MM.1S (cell line): ENCODE measurements around the gene GMIP.
"Not testable (repeated sequence)": the region's sequence is repeated elsewhere in the genome, so short reads cannot be mapped to it uniquely, and the experiment has no call there.

ENCODE experiments used
- DNase-seq: peaks from one replicate; pipeline ENCODE4 v3.0.0-alpha.2; 2015
- H2AFZ ChIP-seq: fragments of 300-600 bp; sonication (generic); 2 replicates; pipeline ENCODE4 v1.6.0; 2016; ENCODE audit warnings: antibody characterized with exemption, low read length
- H3F3A ChIP-seq: fragments of 300-600 bp; sonication (generic); 2 replicates; pipeline ENCODE4 v1.6.1; 2016; ENCODE audit warnings: mild to moderate bottlenecking, antibody characterized with exemption, low read length, moderate library complexity, mixed read lengths; ENCODE audit not compliant: insufficient read depth
- H3K27ac ChIP-seq: fragments of 300-600 bp; sonication (generic); 2 replicates; pipeline ENCODE4 v1.5.1; 2016; ENCODE audit warnings: mild to moderate bottlenecking, low read length
- H3K27me3 ChIP-seq: fragments of 300-600 bp; sonication (generic); replicated peaks from 2 replicates; pipeline ENCODE4 v1.6.0; 2016; ENCODE audit warnings: low read length; ENCODE audit not compliant: insufficient read depth
- H3K36me3 ChIP-seq: fragments of 300-600 bp; sonication (generic); replicated peaks from 2 replicates; pipeline ENCODE4 v1.6.1; 2016; ENCODE audit warnings: mild to moderate bottlenecking, low read length, mixed read lengths; ENCODE audit not compliant: insufficient read depth
- H3K4me1 ChIP-seq: fragments of 300-600 bp; sonication (generic); 2 replicates; pipeline ENCODE4 v1.6.1; 2016; ENCODE audit warnings: low read length, mixed read lengths
- H3K4me2 ChIP-seq: fragments of 300-600 bp; sonication (generic); 2 replicates; pipeline ENCODE4 v1.6.0; 2016; ENCODE audit warnings: low read depth, low read length
- H3K4me3 ChIP-seq: fragments of 300-600 bp; sonication (generic); 2 replicates; pipeline ENCODE4 v1.5.1; 2016; ENCODE audit warnings: low read length, mixed read lengths
- H3K79me2 ChIP-seq: fragments of 300-600 bp; sonication (generic); 2 replicates; pipeline ENCODE4 v1.6.1; 2016; ENCODE audit warnings: mixed run types, low read length, mixed read lengths
- H3K9ac ChIP-seq: fragments of 300-600 bp; sonication (generic); 2 replicates; pipeline ENCODE4 v1.6.1; 2016; ENCODE audit warnings: low read length, mixed read lengths
- H3K9me2 ChIP-seq: fragments of 300-600 bp; sonication (generic); replicated peaks from 2 replicates; pipeline ENCODE4 v1.6.1; 2016; ENCODE audit warnings: mild to moderate bottlenecking, low read length, mixed read lengths; ENCODE audit not compliant: insufficient read depth
- H3K9me3 ChIP-seq: fragments of 300-600 bp; sonication (generic); replicated peaks from 2 replicates; pipeline ENCODE4 v1.6.1; 2016; ENCODE audit warnings: mild to moderate bottlenecking, low read length, mixed read lengths; ENCODE audit not compliant: insufficient read depth
- H4K20me1 ChIP-seq: fragments of 300-600 bp; sonication (generic); 2 replicates; pipeline ENCODE4 v1.6.1; 2016; ENCODE audit warnings: mild to moderate bottlenecking, low read length, moderate library complexity, mixed read lengths; ENCODE audit not compliant: insufficient read depth
- CTCF ChIP-seq: fragments of 300-600 bp; sonication (generic); IDR thresholded peaks from 2 replicates; pipeline ENCODE4 v1.5.1; 2016; ENCODE audit warnings: antibody characterized with exemption, low read length, mixed read lengths
- EZH2 ChIP-seq: fragments of 300-600 bp; sonication (generic); optimal IDR thresholded peaks from 2 replicates; pipeline ENCODE3; 2017; ENCODE audit warnings: low read depth, mild to moderate bottlenecking, antibody characterized with exemption, low read length, mixed read lengths
- EZH2phosphoT487 ChIP-seq: fragments of 300-600 bp; sonication (generic); IDR thresholded peaks from 2 replicates; pipeline ENCODE4 v1.6.1; 2018; ENCODE audit warnings: antibody characterized with exemption, low read length

GMIP gene

GRCh38 chr19:19686580-19686979 is 43.1 kb upstream of the GMIP start:
- H3K27ac ChIP-seq: no peak overlapping the region
- no peak for TF ChIP-seq CTCF
- TF ChIP-seq EZH2: no peak
- TF ChIP-seq EZH2phosphoT487: no peak
- no peaks in the 10 kb centered on the region for H3K27me3 ChIP-seq
- no peaks in the 10 kb centered on the region for H3K9me2 ChIP-seq
- H3K36me3 ChIP-seq: no peaks in the 10 kb centered on the region
- H3K9me3 ChIP-seq: no peaks in the 10 kb centered on the region
- no peak overlapping the region for H3K4me2 ChIP-seq
- no peak overlapping the region for H3K9ac ChIP-seq
- no peak overlapping the region for H2AFZ ChIP-seq
- H3K4me3 ChIP-seq: no peak overlapping the region
- no peaks in the 10 kb centered on the region for H3K4me1 ChIP-seq
- no peaks in the 10 kb centered on the region for H4K20me1 ChIP-seq
- no peaks in the 10 kb centered on the region for H3K79me2 ChIP-seq
- H3F3A ChIP-seq: no peaks in the 10 kb centered on the region
- no peak for DNase-seq

GRCh38 chr19:19686119-19686518 is 42.7 kb upstream of the GMIP start:
- not testable (repeated sequence) for H2AFZ ChIP-seq, DNase-seq, H3K4me2 ChIP-seq, H3K36me3 ChIP-seq, H3F3A ChIP-seq, H3K9me2 ChIP-seq, H3K79me2 ChIP-seq, H3K4me1 ChIP-seq, H3K27ac ChIP-seq, H4K20me1 ChIP-seq, H3K27me3 ChIP-seq, H3K4me3 ChIP-seq, H3K9me3 ChIP-seq, H3K9ac ChIP-seq

- no peaks in the 10 kb centered on the region for H3K27me3 ChIP-seq
- H3K4me3 ChIP-seq: no peak overlapping the region
- no peak overlapping the region for H3K9ac ChIP-seq
- H2AFZ ChIP-seq: no peak overlapping the region
- no peak for TF ChIP-seq CTCF
- TF ChIP-seq EZH2phosphoT487: no peak
- TF ChIP-seq EZH2: no peak
- no peaks in the 10 kb centered on the region for H4K20me1 ChIP-seq
- no peaks in the 10 kb centered on the region for H3K9me2 ChIP-seq
- 0 out of 2 replicates have a peak, but pooled peaks cover 3% of the 10 kb centered on the region for H3K9me3 ChIP-seq
- H3K79me2 ChIP-seq: peaks cover 7% of the 10 kb centered on the region
- H3K4me2 ChIP-seq: no peak overlapping the region
- no peaks in the 10 kb centered on the region for H3F3A ChIP-seq
- H3K27ac ChIP-seq: no peak overlapping the region
- DNase-seq: no peak
- H3K4me1 ChIP-seq: no peaks in the 10 kb centered on the region
- peaks cover 36% of the 10 kb centered on the region for H3K36me3 ChIP-seq
These were observed 36.0 kb upstream of the GMIP start for GRCh38 chr19:19679176-19680073.

GRCh38 chr19:19677579-19677978 is 34.1 kb upstream of the GMIP start:
- Histone ChIP-seq H3K27ac (no peak overlapping the region), H3F3A (no peaks in the 10 kb centered on the region), H3K4me2 (no peak overlapping the region), H3K4me3 (no peak overlapping the region), H3K9me2 (no peaks in the 10 kb centered on the region), H3K9me3 (0 out of 2 replicates have a peak, but pooled peaks cover 3% of the 10 kb centered on the region), H3K79me2 (peaks cover 16% of the 10 kb centered on the region), H3K9ac (no peak overlapping the region), H3K4me1 (no peaks in the 10 kb centered on the region), H2AFZ (no peak overlapping the region), H3K36me3 (peaks cover 36% of the 10 kb centered on the region), H3K27me3 (no peaks in the 10 kb centered on the region), H4K20me1 (no peaks in the 10 kb centered on the region)
- DNase-seq: no peak
- TF ChIP-seq EZH2phosphoT487 (no peak), EZH2 (no peak), CTCF (no peak)
